ENCODE measurements around the gene DNM3. TPM values are rescaled to one million over a fixed set of nuclear protein-coding genes. Genes with fewer than 3 reads are reported as not detected.

DNM3 gene
- total and polyA plus RNA-seq, 2 donors (not counting 3 experiments of a cell fraction or from before 2014, with no cell fraction given) = 1.4 to 2.5 TPM

DNA sequence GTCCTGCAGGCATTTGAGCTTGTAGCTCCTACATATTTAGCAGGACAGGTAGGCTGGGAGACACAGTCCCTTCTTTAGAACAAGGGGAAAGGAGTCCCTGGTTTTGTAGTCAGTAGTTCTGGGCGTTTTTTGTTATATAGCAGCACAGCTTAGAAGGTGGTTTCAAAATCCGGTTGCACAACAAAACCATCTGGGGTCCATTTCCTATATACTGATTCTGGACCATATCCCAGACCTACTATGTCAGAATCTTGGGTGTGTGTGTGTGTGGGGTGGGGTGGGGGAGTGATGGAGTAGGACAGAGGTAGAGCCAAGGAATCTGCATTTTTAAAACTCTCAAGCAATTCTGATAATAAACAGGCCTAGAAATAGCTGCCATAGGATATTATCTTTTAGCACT is 38.3 kb upstream of the DNM3 start:
- no peak overlapping the region for H3K4me3 ChIP-seq (replicated peaks in 1 of 3; ENCODE audit: insufficient read depth in 1 of 3, low read depth in 1 of 3, low read length in 3 of 3)
- dilution Hi-C loops (cut with MboI; ENCODE audit: extremely low pct_ligation_motif_present, low sequenced_read_pairs) (no loop called here), intact Hi-C loops (cut with micrococcal nuclease) (no loop called here)
- DNase-seq (ENCODE audit: low read depth, low spot score) = no peak
- H3K27ac ChIP-seq (ENCODE audit: insufficient read depth, low read depth, low read length) = no peak overlapping the region
- POLR2A ChIA-PET = no interaction called here
- H2AFZ ChIP-seq (ENCODE audit: low read depth, low read length) = no peak overlapping the region
- no peaks in the 10 kb centered on the region for H3K27me3 ChIP-seq (ENCODE audit: control insufficient read depth in 2 of 2, insufficient read depth in 2 of 2, low read length in 2 of 2)
- no TSS peak for BruUV-seq (replicated peaks)
- TF ChIP-seq POLR2A (IDR thresholded peaks at IDR 0.05; ENCODE audit: low read depth, low read length) = no peak
- no peak for TF ChIP-seq MYC (IDR thresholded peaks at IDR 0.05; ENCODE audit: low read depth, low read length)
- TF ChIP-seq FOS (IDR thresholded peaks at IDR 0.05; ENCODE audit: borderline replicate concordance, insufficient read depth, low read length) = no peak
- no peak for TF ChIP-seq POLR2AphosphoS5 (IDR thresholded peaks at IDR 0.05; ENCODE audit: insufficient read depth, low read depth, low read length)
- FAIRE-seq = no peak
- no peaks in the 10 kb centered on the region for H3K9me3 ChIP-seq (replicated peaks; ENCODE audit: control insufficient read depth, insufficient read depth, low read length)
- no peaks in the 10 kb centered on the region for H3K9me1 ChIP-seq (replicated peaks; ENCODE audit: control insufficient read depth, extremely low read depth, insufficient read depth, low read length)
- CTCF ChIA-PET = interaction anchor here (1.2 to 8.6 kb wide), 8 partner anchors 8 to 596 kb away, joined by 3 to 538 read pairs (median 7); partner anchors contain the start of gene DNM3
- H3K79me2 ChIP-seq (ENCODE audit: control insufficient read depth, insufficient read depth, low read length) = no peaks in the 10 kb centered on the region
- H3K36me3 ChIP-seq (ENCODE audit: control insufficient read depth in 2 of 2, extremely low read depth in 1 of 2, insufficient read depth in 2 of 2, low read length in 2 of 2) = no peaks in the 10 kb centered on the region
- H3K4me2 ChIP-seq (ENCODE audit: insufficient read depth, low read length) = no peak overlapping the region
- no peak overlapping the region for H3K9ac ChIP-seq (replicated peaks; ENCODE audit: extremely low read depth, insufficient read depth, low read length)
- no peaks in the 10 kb centered on the region for H3K4me1 ChIP-seq (ENCODE audit: control insufficient read depth, extremely low read depth, insufficient read depth, low read length)
- H4K20me1 ChIP-seq (replicated peaks; ENCODE audit: control insufficient read depth, extremely low read depth, insufficient read depth, low read length) = no peaks in the 10 kb centered on the region

DNA sequence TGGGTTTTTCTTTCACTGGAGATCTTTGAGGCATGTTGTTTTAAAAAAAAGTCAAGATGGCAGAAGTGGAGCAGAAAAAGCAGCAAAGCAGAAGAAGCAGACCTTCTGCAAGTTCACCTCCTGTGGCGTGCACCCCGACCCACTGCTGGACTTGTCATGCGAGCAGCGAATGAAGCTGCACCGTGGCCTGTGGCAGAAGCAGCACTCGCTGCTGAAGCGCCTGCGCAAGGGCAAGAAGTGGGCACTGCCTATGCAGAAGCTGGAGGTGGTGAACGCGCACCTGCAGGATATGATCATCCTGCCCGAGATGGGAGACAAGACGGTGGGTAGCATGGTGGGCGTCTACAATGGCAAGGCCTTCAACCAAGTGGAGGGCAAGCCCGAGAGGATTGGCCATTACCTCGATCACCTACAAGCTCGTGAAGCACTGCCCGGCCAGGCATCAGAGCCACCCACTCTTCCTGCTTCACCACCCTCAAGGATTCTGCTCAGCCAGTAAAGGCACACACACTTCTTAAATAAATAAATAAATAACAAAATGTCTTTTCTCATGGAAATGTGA is 37.8 kb upstream of the DNM3 start:
- BruUV-seq (replicated peaks) = no TSS peak
- Histone ChIP-seq H3K27me3 (ENCODE audit: control insufficient read depth in 2 of 2, insufficient read depth in 2 of 2, low read length in 2 of 2) (no peaks in the 10 kb centered on the region), H3K4me2 (ENCODE audit: insufficient read depth, low read length) (no peak overlapping the region), H3K9me3 (replicated peaks; ENCODE audit: control insufficient read depth, insufficient read depth, low read length) (no peaks in the 10 kb centered on the region), H3K9me1 (replicated peaks; ENCODE audit: control insufficient read depth, extremely low read depth, insufficient read depth, low read length) (no peaks in the 10 kb centered on the region), H3K9ac (replicated peaks; ENCODE audit: extremely low read depth, insufficient read depth, low read length) (no peak overlapping the region), H3K79me2 (ENCODE audit: control insufficient read depth, insufficient read depth, low read length) (no peaks in the 10 kb centered on the region), H3K36me3 (ENCODE audit: control insufficient read depth in 2 of 2, extremely low read depth in 1 of 2, insufficient read depth in 2 of 2, low read length in 2 of 2) (no peaks in the 10 kb centered on the region), H3K4me1 (ENCODE audit: control insufficient read depth, extremely low read depth, insufficient read depth, low read length) (no peaks in the 10 kb centered on the region), H3K4me3 (replicated peaks in 1 of 3; ENCODE audit: insufficient read depth in 1 of 3, low read depth in 1 of 3, low read length in 3 of 3) (no peak overlapping the region), H4K20me1 (replicated peaks; ENCODE audit: control insufficient read depth, extremely low read depth, insufficient read depth, low read length) (no peaks in the 10 kb centered on the region), H3K27ac (ENCODE audit: insufficient read depth, low read depth, low read length) (no peak overlapping the region), H2AFZ (ENCODE audit: low read depth, low read length) (no peak overlapping the region)
- ChIA-PET CTCF (interaction anchor here (1.7 to 8.6 kb wide), 5 partner anchors 8 to 596 kb away, joined by 5 to 538 read pairs (median 7); no protein-coding TSS in a partner anchor), POLR2A (no interaction called here)
- TF ChIP-seq FOS (IDR thresholded peaks at IDR 0.05; ENCODE audit: borderline replicate concordance, insufficient read depth, low read length) (no peak), EZH2 (IDR thresholded peaks at IDR 0.05; ENCODE audit: borderline replicate concordance, low read depth, low read length, severe bottlenecking) (no peak), POLR2A (IDR thresholded peaks at IDR 0.05; ENCODE audit: low read depth, low read length) (no peak), MYC (IDR thresholded peaks at IDR 0.05; ENCODE audit: low read depth, low read length) (no peak), JUN (IDR thresholded peaks at IDR 0.05; ENCODE audit: borderline replicate concordance, insufficient read depth, insufficient read length, low read depth) (no peak)
- dilution Hi-C loops (cut with MboI; ENCODE audit: extremely low pct_ligation_motif_present, low sequenced_read_pairs) = no loop called here
- DNase-seq (ENCODE audit: low read depth, low spot score) = no peak
- intact Hi-C loops (cut with micrococcal nuclease) = no loop called here
- no peak for FAIRE-seq
